Measurements from ENCODE around the gene PITPNC1.
"Not testable (repeated sequence)": the region's sequence is repeated elsewhere in the genome, so short reads cannot be mapped to it uniquely, and the experiment has no call there.

PITPNC1 gene

DNA sequence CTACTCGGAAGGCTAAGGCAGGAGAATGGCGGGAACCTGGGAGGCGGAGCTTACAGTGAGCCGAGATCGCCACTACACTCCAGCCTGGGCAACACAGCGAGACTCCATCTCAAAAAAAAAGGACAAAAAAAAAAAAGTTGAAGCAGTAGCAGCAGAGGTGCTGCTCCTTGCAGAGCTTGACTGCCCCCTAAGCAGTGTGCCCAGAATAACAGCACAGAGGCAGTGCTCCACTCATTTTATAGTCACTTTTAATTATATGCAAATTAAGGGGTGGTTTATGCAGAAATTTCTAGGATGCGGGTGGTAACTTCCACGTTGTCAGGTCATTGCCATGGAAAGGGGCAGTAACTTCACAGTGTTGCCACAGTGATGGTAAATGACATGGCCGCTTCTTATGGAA lies 286.4 kb downstream of the PITPNC1 start:
- no peak for DNase-seq

DNA sequence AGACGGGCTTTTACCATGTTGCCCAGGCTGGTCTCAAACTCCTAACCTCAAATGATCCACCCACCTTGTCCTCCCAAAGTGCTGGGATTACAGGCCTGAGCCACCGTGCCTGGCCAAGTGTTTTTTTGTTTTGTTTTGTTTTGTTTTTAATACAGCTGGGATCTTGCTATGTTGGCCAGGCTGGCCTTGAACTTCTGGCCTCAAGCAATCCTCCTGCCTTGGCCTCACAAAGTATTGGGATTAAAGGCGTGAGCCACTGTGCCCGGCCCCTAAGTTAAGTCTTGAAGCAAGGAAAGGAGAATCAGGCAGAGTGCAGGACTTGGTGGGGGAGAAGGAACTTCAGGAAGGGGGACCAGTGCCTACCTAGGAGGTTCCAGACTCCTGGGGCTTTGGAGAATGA lies 288.9 kb downstream of the PITPNC1 start:
- no peak for DNase-seq

DNA sequence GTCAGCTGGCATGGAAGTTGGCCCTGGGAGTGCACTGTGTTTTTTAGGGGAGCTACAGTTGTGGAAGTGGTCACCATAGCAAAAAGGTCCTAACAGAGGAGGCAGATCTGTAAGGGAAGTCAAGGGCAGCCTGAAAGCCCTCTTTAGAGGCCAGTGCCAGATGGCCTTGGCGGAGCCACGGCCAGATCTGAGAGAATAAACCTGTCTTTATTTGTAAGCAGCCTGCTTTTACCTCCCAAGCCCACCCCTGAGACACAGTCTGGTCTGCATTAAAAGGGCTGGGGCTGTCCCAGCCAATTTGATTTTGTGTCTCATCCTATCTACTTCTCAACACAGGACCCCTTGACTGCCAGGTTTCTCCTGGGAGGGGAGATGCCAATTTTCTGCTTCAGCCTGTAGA lies 289.6 kb downstream of the PITPNC1 start:
- no peak for DNase-seq

DNA sequence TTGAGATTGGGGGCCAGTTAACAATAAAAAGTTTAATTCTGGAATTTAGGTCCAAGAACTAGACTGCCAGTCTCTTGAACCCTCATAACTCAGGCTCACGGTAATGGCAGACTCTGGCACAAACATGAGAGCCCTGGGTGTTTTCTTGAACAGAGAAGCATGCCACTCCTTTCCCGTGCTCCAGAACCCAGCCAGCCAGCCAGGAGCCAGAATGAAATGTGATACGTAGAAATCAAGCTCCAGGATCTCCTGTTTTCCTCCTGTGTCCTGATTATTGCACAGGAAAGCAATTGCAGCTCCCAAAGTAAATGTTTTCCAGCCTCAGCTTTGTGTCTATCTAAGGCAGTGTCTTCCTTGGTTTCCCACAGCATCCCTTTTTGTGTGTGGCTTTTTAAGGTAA lies 294.4 kb downstream of the PITPNC1 start:
- DNase-seq: no peak

DNA sequence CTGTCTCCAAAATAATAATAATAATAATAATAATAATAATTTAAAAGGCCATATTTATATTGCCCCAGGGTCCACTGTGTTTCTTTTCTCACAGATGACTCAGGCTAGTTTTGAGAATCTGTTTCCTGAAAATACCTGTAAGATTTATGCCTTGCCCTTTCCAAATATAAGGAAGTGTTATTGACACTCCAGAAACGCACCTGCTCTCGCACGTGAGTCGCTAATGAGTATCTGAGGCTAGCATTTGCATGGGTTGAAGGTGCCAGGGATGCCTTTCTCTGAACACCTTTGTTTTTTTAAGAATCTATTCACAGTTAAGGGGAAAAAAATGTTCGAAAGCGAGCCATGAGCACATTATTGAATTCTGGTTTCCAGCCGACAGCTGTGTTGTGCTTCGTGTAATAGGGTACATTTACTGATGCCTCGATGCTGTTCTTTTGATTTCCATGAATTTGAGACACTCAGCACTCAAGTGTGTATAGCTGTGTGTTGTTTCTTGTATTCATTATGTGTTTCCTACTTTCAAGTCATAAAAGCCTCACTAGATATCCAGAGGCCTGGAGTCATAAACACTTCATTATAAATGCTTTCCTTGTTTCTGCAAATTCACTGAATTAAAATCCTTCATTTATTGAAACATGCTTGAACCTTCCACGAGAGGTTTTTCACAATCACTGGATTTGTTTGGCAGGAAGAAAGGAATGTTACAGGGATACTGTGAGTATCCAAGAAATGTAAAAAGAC lies 295.7 kb downstream of the PITPNC1 start:
- DNase-seq: no peak

DNA sequence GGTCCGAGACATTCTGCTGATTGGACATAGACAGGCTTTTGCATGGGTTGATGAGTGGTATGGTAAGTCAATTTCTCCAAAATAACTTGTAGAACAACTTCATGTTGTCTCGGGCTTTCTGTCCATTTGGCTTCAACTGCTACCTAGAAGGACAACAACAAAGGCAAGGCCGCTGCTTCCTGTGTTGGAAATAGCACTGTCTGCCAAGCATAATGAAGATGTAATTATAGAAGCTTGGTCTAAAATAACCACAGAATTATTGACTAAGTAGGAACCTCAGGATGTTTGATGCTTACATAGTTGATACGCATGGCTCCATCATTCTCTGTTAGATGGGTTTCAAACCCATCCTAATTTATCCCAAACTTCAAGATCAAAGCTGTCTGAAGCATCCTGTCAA lies 298.4 kb downstream of the PITPNC1 start:
- DNase-seq: no peak

DNA sequence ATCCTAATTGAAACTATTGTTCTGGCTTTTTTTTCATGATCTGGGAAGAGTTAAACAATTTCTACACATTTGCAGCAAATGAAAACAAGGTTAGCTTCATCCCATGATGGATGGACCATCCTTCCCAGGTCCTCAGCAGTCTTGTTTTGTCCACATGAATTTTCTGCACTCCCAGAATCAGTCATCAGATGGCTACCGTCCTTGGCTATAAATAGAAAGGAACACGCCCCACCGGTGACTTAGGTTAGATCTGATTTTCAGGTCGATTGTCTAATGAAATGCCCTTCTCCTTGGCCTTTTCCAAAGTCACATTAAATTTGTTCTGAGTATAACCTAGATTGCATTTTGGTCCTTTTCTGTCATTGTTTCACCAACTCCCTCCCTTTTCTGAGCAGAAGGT lies 299.2 kb downstream of the PITPNC1 start:
- no peak for DNase-seq

DNA sequence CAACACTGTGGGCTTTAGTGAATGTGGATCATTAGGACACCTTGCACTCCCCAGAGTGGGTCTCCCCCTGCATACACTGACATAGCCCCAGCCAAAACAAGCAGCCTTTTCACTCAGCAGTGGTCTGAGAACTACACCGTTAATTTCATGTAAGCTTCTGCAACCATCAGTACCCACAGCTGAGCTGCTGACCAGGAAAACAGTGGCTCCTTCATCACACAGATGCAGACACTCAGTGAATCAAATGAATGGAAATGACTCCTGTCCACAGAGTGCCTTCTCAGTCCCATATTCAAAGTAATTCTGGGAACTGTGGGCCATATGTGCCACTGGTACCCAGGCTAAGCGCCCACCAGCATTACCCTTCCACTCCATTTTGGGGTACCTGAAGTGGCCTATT lies 301.3 kb downstream of the PITPNC1 start:
- DNase-seq: no peak

DNA sequence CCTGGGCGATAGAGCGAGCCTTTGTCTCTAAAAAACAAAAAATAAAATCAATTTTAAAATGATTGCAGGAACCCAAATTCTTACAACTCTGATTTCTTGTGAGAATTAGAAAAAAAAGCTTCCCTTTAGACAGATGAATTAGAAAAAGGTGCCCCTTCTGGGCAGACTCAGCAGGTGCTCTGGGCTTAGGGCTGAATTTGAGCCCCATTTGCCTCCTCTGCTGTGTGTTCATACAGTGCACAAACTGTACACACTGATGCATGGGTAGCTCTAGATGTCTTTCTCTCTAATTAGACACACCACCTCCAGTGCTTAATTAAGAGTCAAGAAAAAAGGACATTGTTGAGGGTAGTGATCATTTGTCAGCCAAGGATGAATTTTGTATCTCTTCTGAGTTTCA lies 302.1 kb downstream of the PITPNC1 start:
- no peak for DNase-seq

DNA sequence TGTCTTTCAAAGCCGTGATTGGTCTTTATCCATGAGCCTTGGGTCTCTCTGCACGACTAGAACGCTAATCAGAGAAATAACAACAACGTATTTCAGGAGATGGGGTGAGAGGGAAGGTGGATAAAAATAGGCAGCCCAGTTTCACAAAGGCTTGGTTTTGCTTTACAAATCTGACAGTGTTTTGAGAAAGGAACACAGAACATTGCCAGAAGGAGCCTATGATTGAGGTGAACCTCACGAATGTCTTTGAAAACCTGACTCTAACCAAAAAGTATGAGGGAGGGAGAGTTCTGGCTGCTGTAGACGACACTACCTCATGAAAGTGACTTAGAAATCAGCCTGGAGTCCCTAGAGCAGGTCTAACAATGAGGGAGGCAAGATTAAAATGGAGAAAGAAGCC lies 302.6 kb downstream of the PITPNC1 start:
- DNase-seq: no peak

DNA sequence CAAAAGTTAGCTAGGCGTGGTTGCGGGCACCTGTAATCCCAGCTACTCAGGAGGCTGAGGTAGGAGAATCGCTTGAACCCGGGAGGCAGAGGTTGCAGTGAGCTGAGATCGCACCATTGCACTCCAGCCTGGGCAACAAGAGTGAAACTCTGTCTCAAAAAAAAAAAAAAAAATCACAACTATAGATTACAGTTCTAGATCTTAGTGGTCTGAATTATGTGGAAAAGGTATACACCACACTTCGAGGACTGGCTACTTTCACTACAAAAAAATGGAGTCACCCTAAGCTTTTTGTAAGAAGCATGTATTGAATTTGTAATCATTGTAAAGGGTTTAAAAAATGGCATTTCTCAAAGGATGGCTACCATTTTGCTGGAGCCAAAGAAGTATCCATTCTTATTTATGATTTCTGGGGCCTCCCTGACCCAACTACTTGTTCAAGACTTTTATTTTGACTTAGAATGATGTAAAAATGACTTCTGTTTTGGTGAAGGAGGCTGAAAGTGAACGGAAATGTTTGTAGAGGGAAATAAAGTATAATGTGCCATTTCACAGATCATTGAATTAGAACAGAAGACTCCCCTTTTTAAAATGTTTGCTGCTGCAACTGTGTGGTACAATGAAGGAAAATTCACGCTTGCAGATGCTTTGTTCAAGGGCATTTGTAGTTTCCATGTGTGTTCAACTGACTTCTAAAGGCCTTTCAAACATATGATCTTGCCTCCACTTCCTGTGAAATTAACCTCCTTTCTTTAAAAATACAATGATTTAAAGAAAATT lies 303.6 kb downstream of the PITPNC1 start:
- no peak for DNase-seq

DNA sequence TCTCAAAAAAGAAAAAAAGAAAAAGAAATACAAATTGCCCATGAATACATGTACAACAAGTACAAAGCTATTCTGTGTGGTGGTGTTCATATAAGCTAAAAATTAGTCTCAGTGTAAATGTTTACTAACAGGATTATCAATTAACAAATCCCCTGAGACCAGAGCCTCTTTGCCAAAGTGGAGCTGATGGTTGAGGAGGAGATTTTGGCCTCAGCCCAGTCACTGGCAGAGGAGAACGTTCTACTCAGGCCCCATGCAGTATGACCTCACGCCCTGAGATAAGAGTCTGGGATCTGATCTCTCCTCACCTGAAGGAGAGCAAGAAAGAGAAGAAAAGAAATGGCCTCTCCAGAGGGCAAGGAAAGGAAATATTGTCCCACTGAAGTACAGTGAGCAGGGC lies 305.1 kb downstream of the PITPNC1 start:
- DNase-seq: no peak

DNA sequence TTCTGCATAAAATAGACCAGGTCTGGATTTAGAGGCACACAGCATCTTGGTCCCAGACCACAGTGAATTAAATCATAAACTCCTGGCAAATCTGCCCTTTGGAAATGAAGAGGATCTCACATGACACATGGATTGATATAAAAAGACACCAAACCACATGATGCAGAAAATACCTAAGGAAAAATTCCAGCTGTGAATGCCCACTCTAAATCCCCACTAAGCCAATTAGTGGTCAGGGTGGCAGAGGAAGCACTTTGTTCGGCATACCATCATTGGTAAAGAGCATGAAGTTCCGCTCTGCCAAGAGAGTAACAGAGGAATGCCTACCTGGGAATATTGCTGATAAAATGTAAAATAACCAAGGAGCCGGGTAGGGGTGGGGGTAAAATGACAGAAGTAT lies 308.3 kb downstream of the PITPNC1 start:
- DNase-seq: no peak

DNA sequence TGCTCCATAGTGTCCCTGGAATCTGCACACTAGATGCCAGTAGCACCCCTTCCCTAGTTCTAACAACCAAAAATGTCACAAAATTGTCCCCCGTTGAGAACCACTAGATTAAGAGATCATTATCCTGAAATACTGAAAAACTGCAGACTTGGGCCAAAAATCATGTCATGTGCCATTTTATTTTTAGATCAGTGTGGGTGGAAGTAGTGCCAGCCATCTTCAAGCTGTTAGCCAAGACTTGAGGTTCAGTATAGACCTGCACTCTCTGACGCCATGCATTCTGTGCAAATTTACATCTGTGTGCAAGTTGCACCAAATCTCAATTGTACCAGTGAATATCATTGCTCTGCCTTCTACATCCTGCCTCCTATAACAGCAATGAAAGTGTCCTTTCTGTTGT lies 309.2 kb downstream of the PITPNC1 start:
- DNase-seq: no peak

DNA sequence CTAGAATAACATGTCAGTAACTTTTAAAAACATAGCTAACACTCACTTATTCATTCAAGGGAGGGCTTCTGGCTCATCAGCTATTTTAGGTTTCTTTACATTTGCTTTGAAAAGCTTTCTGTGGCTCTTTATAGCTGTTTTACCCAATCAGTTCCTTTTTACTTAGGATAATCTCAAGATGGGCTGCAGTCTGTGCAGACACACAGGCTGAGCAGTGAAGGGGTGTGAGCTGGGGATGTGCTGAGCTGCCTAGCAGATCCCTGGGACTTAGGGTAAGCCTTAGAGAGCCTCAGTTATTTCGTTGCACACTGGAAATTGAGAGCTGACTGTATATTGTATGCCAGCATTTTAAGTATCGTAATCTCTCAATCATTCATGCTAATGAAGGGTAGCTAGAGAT lies 310.4 kb downstream of the PITPNC1 start:
- DNase-seq: no peak

DNA sequence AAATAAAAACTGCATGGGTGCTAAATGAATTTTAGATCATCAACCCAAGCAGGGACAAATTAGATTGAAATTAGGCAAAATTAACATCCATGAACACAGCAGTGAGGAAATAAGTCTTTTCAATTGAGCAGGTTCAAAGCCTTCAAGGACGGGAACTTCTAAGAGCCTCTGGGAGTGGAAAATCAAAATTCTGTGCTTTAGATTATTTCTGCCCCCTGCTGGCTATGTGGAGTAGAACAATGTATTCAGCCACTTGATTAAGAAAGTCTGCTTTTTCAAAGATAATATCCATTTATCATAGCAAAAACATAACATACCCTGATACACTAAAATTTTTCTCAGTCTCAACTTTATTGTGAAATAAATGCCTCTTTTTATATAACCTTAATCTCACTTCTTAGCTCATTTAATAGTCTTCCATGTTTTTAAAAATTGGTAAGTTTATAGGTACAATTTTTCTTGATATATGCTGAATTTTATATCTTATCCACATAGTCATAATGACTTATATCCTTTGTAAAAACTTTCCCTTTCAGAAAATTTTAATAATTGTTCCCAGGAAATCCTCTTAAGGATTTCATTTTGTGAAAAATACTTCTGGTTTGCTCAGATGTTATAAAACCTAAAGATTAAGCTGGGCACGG lies 312.6 kb downstream of the PITPNC1 start:
- DNase-seq: peak; percentile 75

DNA sequence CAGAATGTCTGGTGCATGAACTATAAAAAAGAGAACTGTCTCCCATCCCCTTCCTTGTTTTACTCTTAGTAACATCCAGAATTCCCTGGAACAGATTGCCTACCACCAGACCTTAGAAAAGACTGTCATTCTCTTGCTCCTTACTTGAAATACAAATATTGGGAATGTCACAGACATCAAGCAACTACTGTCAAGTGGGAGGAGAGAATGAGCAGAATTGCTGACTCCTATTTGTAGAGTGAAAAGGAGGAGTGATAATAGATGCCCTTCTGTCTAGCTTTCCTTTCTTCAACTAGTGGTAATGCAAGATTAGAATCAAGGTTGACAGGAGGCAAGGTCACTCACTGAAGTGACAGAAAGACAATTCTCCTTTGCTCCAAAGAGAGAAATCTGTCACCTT lies 316.7 kb downstream of the PITPNC1 start:
- DNase-seq: no peak

DNA sequence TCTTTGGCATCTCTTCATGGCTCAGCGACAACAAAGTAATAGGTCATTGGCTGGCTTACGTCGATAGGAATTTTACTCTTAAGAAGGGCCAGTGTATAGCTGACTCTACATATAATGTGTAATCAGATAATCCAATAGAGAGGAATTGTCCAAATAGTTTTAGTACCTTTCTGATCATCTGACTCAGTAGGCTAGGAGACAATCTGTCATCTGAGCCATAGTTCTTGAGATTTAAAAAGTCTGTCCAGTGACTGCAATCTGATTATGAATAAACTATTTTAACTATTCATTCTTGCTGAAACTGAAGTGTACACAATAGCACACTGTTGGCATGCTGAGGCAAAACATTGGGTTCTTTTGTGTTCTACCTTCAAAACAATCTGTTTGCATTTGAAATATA lies 319.3 kb downstream of the PITPNC1 start:
- no peak for DNase-seq

DNA sequence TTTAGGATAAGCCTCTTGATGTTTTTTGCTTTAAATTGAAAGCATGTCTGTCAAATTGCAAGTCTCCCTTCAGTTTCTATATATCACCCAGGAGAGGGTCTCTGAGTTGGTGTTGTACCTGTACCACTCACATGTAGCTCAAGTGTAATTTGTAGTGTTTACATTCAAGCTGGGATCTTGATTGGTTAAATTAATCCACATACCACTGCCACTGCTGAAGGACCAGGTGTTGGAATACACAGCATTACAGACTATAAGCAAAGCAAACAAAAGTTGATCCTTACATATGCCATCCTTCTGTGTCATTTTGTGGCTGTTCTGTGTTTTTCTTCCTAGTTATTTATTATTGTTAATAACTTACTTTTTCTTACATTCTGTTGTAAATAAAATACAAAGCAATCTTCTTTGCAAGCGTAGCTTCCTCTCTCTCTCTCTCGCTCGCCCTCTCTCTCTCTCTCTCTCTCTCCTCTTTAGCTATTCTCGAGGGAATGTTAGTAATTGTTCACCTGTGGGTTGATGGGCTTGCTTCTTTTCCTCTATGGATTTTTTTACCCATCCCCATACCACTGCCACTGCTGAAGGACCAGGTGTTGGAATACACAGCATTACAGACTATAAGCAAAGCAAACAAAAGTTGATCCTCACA lies 319.9 kb downstream of the PITPNC1 start:
- no peak for DNase-seq

DNA sequence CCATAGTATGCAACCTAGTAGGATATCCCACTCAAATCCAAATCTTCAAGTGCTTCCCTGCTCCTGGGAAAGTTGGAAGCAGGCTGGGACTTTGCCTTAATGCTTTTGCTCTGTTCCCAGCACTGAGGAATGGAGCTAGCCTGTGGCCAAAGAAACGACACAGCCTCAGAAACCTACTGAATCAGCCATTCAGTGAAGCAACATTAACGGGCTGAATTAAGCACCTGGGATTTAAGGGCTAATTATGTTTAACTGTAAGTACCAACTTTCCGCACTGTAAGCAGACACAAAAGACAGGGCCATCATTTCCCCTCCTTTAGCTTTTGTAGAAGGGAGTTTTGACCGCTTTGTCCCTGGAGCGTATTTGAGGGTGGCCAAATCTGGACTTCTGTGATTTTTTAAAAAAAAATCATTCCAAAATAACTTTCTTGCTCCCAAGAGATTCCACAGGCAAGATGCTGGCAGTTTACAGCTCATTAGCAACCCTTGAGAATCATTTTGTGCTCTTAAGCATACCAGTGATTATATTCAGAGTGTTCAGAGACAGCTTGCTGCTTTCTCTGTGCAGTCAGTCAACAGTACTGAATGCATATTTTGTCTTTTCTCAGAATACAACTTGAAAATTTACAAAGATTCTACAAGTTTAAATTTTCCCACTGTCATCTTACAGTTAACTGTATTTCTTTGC lies 323.1 kb downstream of the PITPNC1 start:
- no peak for DNase-seq

DNA sequence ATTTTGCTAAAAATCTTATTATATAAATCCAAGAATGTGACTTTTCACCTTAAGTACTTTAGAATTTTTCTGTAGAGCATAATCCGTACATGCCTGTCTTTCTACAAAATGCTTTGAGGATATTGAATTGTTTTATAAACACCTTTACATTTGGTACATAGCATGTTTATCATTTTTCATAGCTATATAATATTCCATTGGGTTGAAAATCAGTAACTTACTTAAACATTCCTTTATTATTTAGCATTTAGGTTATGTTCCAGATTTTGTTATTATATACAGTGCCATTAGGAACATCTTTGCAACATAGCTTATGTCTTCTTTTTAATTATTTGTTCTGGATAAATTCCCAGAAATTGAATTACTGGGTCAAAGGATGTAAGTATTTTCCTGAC lies 323.6 kb downstream of the PITPNC1 start:
- DNase-seq: no peak

DNA sequence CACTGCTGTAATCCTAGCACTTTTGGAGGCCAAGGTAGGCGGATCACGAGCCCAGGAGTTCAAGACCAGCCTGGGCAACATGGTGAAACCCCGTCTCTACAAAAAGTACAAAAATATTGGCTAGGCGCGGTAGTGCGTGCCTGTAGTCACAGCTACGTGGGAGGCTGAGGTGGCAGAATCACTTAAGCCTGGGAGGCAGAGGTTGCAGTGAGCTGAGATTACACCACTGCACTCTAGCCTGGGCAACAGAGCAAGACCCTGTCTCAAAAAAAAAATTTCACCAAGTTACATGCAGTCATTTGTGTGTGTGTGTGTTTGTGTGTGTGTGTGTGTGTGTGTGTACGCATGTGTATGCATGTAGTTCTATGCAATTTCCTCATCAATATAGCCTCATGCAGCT lies 325.8 kb downstream of the PITPNC1 start:
- not testable (repeated sequence) for DNase-seq

DNA sequence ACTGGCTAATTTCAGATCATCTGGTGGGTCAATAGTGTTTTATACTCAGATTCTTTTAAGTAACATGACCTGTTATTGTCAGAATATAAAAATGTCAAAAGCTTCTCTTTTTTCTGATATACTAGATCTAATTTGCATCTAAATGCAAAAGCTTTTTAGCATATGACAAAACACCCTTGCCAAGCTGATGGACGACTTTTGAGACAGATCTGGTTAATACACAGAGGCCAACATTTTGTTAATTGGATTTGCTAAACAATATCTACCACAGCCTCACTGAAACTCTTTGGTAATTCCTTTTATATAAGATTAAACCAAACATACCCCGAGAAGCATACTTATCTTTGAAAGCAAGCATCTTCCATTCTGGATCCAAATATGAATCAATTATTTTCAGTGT lies 330.4 kb downstream of the PITPNC1 start:
- DNase-seq: no peak
